Muscle of leg (tissue), 11 donors: ENCODE data around the gene RANBP3. TPM values are rescaled to one million over a fixed set of nuclear protein-coding genes. Genes with fewer than 3 reads are reported as not detected.
"Not testable (repeated sequence)": the region's sequence is repeated elsewhere in the genome, so short reads cannot be mapped to it uniquely, and the experiment has no call there.

Experiments
- DNase-seq: peaks from one replicate; pipeline ENCODE4 v3.0.0; 2013
- H3K27ac ChIP-seq: one replicate; pipeline ENCODE4 v1.5.1; 2013; ENCODE audit warnings: mild to moderate bottlenecking, low read length, control low read depth
- H3K27me3 ChIP-seq: one replicate; pipeline ENCODE4 v1.6.1; 2013; ENCODE audit warnings: low read length; ENCODE audit not compliant: control insufficient read depth, insufficient read depth
- H3K36me3 ChIP-seq: one replicate; pipeline ENCODE4 v1.6.1; 2013; ENCODE audit warnings: low read length; ENCODE audit not compliant: control insufficient read depth, insufficient read depth
- H3K4me1 ChIP-seq: one replicate; pipeline ENCODE4 v1.6.1; 2013; ENCODE audit warnings: low read length; ENCODE audit not compliant: control insufficient read depth, insufficient read depth
- H3K4me3 ChIP-seq: one replicate; pipeline ENCODE4 v1.5.1; 2013; ENCODE audit warnings: low read length, control low read depth
- H3K9me3 ChIP-seq: replicated peaks from 2 replicates; pipeline ENCODE4 v1.6.1; 2013; ENCODE audit warnings: low read depth, low read length; ENCODE audit not compliant: control insufficient read depth
- WGBS: methylation state at CpG from one replicate; pipeline ENCODE4 v1.1.5; 2013; ENCODE audit warnings: missing lambda C conversion rate; ENCODE audit not compliant: insufficient coverage; 5-methylcytosine and 5-hydroxymethylcytosine counted together
- polyA plus RNA-seq, 8 donors: library from polyadenylated mRNA; unstranded; fragments of 120-200 nt; gene quantifications; one replicate each; pipeline versions ENCODE4 v1.2.1 to v1.2.3, GENCODE V29; 2013; ENCODE audit warnings: inconsistent platforms in 1 of 8, low replicate concordance in 1 of 8; ENCODE audit not compliant: insufficient read length in 8 of 8, insufficient read depth in 1 of 8
- total RNA-seq: library from RNA; stranded (reverse); fragments of 120-200 nt; gene quantifications from one replicate; pipeline ENCODE4 v1.2.4, GENCODE V29; 2013

Gene RANBP3
- total and polyA plus RNA-seq, 9 donors, result 29.2 to 52.4 (median 43.6) TPM

DNA sequence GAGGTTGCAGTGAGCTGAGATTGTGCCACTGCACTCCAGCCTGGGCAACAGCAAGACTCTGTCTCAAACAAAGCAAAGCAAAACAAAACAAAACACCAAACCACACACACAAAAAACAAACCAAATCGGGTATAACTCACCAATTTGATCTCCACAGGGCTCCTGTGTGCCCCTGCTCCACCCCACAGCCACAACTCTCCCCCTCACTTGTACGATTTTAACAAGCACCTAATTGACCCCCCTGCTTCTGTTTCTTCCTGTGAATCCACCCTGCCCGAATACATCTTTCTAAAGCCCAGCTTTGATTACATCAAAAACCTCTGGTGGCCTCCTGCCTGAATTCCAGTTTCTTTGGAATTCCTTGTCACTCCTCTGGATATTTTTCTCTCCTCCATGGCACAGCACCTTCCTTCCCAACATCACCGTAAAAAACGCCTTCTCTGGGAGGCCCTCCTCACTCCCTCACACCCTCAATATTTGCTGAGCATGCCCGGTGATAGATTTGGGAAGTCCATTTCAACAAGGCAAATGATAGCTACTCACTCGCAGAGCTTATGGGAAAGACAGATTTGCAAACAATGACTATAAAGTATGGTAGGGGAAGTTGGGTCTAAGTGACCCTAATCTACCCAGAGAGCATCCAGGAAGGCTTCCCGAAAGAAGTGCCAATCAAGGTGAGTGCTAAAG is 11.6 kb upstream of the RANBP3 start:
- no peak overlapping the region for H3K4me3 ChIP-seq
- no peak overlapping the region for H3K27ac ChIP-seq
- H3K9me3 ChIP-seq, result peaks cover 3% of the 10 kb centered on the region
- peaks cover 37% of the 10 kb centered on the region for H3K4me1 ChIP-seq
- 45% methylated on average over 5 of the region's 8 CpGs for WGBS
- H3K27me3 ChIP-seq, result no peaks in the 10 kb centered on the region
- peaks cover 3% of the 10 kb centered on the region for H3K36me3 ChIP-seq
- DNase-seq, result no peak

DNA sequence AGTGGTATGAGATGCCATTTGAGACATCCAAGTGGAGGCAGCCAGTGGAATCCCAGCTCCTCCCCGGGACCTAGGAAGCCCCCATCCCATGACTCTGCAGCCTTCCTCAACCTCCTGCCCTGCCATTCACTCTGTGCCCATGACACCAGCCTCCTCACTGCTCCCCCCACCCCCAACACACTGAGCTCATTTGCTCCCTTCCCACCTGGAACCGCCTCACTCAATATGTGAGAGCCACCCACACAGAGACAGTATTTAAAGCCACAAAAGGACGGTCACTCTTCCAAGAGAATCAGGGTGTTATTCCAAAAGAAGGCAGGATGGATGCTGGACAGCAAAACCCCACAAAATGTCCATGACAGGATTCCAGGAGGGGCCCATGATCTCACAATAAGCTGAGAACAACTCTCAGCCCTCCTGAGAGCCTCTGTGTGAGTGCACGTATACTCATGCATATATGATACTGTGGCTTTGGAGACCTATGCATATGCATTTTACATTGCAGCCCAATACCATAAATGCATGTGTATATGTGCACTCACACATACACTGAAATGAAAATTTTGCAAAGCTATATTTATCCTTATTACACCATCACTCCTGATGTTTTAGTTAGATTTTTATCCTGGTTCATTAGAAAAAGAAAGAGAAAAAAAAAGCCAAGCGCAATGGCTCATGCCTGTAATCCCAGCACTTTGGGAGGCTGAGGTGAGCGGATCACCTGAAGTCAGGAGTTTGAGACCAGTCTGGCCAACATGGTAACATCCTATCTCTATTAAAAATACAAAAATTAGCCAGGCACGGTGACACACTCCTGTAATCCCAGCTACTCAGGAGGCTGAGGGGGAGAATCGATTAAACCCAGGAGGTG is 10.8 kb upstream of the RANBP3 start:
- no peaks in the 10 kb centered on the region for H3K27me3 ChIP-seq
- H3K4me3 ChIP-seq, result no peak overlapping the region
- H3K36me3 ChIP-seq, result no peaks in the 10 kb centered on the region
- H3K4me1 ChIP-seq, result peaks cover 31% of the 10 kb centered on the region
- peaks cover 3% of the 10 kb centered on the region for H3K9me3 ChIP-seq
- WGBS, result 25% methylated on average over 2 of the region's 8 CpGs
- H3K27ac ChIP-seq, result no peak overlapping the region
- DNase-seq, result peak; percentile 58

DNA sequence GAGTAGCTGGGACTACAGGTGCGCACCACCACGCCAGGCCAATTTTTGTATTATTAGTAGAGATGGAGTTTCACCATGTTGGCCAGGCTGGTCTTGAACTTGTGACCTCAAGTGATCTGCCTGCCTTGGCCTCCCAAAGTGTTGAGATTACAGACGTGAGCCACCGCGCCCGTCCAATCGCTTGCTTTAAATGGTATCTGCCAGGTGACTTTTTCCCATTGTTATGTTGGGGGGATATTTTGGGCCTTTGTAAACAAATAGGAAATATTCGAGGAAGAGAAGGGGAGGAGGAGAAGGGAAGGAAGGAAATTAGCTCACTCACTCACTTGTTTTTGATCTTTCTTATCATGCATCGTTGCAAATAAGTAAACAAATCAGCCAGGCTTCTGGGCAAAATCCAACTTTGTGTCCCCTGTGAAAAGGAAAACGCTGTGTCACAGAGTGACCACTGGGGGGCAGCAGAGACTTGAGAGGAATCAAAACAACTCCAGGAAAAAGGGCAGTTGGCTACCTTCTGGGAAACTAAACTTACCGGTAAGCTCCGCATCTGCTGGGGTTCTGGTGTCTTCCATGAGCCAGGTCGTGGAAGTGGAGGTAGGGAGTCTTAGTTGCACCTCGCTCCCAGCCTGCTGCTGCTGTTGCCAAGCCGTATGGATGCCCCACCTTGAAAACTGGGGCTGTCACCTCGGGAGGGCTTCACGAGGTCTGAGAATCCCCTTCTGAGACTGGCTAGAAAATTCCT is 9.3 kb upstream of the RANBP3 start:
- H3K4me3 ChIP-seq, result peak overlapping the region; percentile 26
- no peak overlapping the region for H3K27ac ChIP-seq
- H3K9me3 ChIP-seq, result peaks cover 3% of the 10 kb centered on the region
- H3K4me1 ChIP-seq, result peaks cover 22% of the 10 kb centered on the region
- H3K36me3 ChIP-seq, result no peaks in the 10 kb centered on the region
- 29% methylated on average over 12 of the region's 17 CpGs for WGBS
- peak; percentile 90 for DNase-seq
- H3K27me3 ChIP-seq, result no peaks in the 10 kb centered on the region

DNA sequence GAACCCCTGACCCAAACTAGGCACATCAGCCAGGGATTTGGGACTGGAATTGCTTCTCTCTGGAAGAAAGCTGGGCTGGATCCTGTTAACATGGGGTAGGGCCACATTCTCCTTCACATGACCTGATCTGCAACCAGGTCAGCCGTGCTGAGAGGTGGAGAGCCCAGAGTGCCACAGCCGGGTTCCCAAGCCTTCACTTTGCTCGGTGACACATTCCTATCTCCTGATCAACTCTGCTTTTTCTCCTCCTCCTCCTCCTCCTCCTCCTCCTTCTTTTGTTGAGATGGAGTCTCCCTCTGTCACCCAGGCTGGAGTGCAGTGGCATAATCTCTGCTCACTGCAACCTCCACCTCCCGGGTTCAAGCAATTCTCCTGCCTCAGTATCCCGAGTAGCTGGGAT is 7.9 kb upstream of the RANBP3 start:
- WGBS, result 84% methylated on average over 2 of the region's 5 CpGs
- not testable (repeated sequence) for H3K9me3 ChIP-seq, H3K27ac ChIP-seq, H3K27me3 ChIP-seq, DNase-seq, H3K36me3 ChIP-seq, H3K4me3 ChIP-seq
- H3K4me1 ChIP-seq, result peaks cover 17% of the 10 kb centered on the region

DNA sequence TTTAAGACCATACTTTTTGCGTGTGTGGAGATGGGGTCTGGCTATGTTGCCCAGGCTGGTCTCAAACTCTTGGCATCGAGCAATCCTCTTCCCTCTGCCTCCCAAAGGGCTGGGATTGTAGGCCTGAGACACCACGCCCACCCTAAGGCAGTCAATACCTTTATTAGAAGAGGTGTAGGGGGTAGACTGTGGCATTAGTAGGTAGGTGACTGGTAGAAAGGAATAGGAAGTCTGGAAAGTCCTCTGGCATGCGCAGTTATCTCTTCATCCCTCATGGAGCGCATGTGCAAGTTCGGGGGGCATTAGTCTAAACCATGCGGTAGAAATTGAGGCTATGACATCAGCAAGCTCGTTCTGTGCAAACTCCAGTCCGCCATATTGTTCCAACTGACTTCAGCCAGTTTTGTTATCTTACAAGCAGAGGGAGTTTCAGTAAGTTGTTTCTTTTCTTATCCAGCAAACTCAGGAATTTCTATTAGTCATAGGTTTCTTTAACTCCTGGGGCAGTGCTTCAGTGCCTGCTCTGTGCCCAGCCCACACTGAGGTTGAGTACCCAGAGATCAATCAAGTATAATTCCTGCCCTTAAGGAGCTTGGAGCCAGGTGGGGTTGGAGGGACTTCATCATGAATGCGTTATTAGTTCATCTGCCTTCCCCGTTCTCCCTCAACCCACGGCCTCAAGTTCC is 7.3 kb upstream of the RANBP3 start:
- Histone ChIP-seq H3K9me3 (no peaks in the 10 kb centered on the region), H3K4me3 (no peak overlapping the region), H3K4me1 (peaks cover 17% of the 10 kb centered on the region), H3K27me3 (no peaks in the 10 kb centered on the region), H3K36me3 (no peaks in the 10 kb centered on the region), H3K27ac (peak overlapping the region; percentile 76)
- no peak for DNase-seq
- 80% methylated on average over 7 of the region's 12 CpGs for WGBS

DNA sequence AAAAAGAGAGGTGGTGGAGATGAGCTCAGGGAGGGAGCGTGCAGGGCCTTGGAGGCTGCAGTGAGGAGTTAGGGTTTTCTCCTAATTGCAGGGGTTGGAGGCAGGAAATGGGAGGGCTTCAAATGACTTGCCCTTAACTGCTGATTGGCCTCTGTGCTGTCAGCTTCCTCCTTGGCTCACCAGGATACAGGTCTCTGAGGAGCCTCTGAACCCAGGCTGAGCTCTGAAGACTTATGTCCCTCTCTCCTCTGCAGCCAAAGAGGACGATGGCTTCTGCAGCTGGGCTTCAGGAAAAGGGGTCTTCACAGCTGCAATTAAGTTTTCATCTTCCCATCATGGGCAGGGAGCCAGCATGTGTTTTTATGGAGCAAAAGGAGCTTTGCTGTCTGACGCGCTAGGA is 6.7 kb upstream of the RANBP3 start:
- H3K27me3 ChIP-seq, result no peaks in the 10 kb centered on the region
- WGBS, result no CpG with 5 or more reads among the region's 4 CpGs
- no peak overlapping the region for H3K4me3 ChIP-seq
- H3K36me3 ChIP-seq, result no peaks in the 10 kb centered on the region
- peaks cover 20% of the 10 kb centered on the region for H3K4me1 ChIP-seq
- no peak overlapping the region for H3K27ac ChIP-seq
- DNase-seq, result peak; percentile 87
- no peaks in the 10 kb centered on the region for H3K9me3 ChIP-seq

DNA sequence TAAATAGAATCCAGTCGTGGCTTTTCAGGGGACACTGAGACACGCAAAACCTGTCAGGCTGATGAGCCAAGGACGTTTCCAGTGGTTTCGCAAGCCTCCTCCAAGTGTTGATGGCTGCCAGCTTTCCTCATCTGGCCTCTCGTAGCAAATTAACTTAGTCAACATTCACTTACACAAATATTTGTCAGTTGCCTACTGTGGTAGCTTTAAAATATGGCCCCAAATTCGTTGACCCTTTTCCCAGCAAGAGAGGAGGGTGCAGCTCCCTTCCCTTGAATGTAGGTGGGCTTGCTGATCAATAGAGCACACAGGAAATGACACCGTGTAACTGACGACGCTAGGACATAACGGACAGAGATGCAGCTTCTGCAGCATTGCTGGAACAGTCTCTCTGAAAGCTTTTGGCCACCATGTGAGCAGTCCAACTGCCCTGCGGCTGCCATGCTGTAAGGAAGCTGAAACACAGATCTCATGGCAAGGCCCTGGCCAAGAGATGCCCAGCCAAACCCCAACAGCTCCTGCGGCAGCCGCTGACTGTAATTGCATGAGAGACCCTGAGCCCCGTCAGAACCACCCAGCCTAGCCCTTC is 5.5 kb upstream of the RANBP3 start:
- Histone ChIP-seq H3K36me3 (no peaks in the 10 kb centered on the region), H3K9me3 (no peaks in the 10 kb centered on the region), H3K4me1 (peaks cover 30% of the 10 kb centered on the region), H3K4me3 (no peak overlapping the region), H3K27me3 (no peaks in the 10 kb centered on the region), H3K27ac (no peak overlapping the region)
- WGBS, result 60% methylated on average over 12 of the region's 14 CpGs
- no peak for DNase-seq

DNA sequence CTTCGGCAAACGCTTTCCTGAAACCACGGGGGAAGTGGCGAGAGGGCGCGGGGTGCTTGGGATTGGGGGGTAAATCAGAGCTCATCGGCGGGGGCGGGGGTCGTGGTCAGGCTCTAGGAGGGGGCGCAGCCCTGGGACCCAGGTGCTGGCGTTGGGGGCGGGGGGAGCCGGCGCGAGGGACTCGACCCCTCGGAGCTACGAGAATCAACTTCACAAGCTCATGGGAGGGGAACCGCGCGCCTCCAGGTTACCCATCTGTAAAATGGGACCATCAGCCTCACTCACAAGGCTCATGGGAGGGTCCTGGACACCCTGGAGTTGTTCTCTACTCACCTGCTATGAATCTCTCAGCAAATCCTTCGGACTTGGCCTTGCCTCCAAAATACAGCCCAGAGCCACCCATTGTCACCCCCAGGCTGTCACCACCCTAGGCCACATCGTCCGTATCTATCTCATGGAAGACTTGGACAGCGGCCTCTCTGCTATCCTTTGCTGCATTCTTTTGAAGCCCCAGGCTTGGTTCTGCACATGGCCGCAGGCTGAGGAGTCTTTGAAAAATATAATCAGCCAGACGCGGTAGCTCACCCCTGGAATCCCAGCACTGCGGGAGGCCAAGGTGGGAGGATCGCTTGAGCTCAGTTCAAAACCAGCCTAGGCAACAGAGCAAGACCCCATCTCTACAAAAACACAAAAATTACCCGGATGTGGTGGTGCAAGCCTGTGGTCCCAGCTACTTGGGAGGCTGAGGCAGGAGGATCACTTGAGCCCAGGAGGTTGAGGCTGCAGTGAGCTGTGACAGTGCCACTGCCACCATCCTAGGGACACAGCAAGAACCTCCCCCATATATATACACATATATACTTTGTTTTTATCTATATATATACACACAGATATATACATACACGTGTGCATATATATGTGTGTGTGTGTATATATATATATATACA is 939 bp upstream of the RANBP3 start:
- peak overlapping the region; percentile 99 for H3K4me3 ChIP-seq
- H3K27me3 ChIP-seq, result no peaks in the 10 kb centered on the region
- 36% methylated on average over 27 of the region's 33 CpGs for WGBS
- H3K36me3 ChIP-seq, result peaks cover 24% of the 10 kb centered on the region
- DNase-seq, result no peak
- peak overlapping the region; percentile 96 for H3K27ac ChIP-seq
- peaks cover 33% of the 10 kb centered on the region for H3K4me1 ChIP-seq
- no peaks in the 10 kb centered on the region for H3K9me3 ChIP-seq
